HG03139 (cell line): ENCODE data around the gene GRM1.

Source experiments
- ATAC-seq: cut with Tn5 transposase; IDR thresholded peaks from one replicate; pipeline ENCODE4 v1.9.1; 2021; ENCODE audit not compliant: unreplicated experiment

The GRM1 gene

DNA sequence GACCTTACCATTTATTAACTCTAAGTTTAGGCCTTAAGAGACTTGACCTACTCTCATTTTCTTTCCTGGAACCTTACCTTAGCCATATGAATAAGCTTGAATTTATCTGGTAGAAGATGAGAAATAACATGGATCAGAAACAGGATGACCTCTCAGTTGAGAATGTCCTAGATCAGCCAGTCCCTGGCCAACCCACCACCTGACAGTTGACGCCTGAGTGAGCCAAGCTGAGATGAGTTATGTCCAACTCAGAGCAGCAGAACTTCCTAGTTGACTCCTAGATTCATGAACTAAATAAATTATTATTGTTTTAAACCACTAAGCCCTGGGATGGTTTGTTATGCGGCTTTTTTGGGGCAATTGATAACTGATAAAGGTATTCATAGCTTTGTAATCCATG lies 281.8 kb downstream of the GRM1 start:
- ATAC-seq, result no peak

DNA sequence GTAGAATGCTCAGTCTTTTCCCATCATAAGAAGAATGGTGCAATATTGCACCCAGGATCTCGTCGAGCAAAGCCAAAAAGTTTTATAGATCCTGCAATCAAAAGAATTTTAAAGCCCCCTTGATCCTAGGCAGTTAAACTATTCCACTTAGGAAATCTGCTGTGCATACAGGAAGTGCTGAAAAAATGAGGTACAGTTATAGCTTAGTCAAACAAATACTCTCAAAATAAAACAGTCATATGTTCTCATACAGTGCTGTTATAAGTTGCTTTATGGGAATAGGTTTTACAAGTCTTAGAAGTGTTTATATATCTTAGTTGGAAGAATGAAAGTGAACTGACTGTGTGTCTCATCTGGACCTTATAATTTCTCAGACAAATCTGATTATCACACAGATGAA lies 282.2 kb downstream of the GRM1 start:
- ATAC-seq, result no peak

DNA sequence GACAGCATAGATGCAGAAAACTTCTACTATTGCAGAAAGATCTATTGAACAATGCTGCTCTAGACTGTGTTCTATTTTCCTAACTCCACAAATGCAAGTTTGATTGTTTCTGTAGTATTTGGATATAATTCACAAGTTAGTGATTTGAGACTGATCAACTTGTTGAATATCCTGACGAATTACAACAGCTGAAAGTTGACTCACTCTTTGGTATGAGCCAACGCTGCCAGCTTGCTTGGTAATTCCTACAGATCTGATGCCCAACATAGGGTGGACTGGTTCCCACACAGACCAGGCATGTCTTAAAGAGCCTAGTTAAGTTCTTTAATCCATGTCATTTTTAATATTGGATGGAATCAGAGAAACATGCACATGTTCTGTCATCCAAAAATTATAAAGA lies 283.7 kb downstream of the GRM1 start:
- ATAC-seq, result no peak

DNA sequence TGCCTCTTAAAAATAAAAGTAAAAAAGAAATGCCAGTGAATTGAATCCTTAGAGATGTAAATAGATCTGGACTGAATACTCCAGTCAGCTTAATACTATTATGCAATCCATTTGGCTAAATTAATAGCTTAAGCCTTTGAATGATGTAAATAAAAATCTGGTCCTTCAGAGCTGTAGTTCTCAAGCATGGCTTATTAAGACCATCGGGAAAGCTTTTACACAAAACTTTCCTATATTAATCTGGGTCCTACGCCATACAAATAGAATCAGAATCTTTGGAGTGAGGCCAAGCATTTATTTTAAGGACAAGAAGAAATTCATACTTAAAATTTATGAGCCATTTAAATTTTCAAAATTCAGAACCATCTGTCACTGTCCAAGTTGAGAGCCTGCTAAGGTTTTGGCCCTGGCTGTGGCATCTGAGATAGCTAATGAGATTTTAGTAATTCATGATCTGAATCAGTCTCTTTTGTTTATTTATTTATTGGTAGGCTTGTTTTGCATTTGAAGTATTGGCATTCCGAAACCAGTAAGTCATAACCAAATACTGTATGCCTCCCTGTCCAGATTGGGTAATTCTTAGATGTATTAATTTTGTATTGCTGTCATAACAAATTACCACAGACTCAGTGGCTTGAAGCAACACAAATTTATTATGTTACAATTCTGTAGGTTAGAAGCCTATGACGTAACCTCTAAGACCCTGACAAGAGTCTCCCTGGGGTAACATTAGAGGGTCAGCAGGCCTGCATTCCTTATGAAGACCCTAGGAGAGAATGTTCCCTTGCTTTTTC lies 286.7 kb downstream of the GRM1 start:
- ATAC-seq, result no peak

DNA sequence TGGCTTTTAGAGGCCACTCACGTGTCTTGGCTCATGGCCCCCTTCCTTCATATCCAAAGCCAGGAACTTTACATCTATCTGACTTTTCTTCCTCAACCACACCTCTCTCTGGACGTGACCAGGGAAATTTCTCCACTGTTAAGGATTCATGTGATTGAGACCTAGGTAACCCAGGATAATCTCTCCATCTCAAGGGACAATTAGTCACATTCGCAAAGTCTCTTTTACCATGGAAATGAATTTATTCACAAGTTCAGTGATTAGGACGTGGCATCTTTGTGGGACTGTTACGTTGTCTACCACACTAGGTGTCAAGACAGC lies 287.3 kb downstream of the GRM1 start:
- no peak for ATAC-seq

DNA sequence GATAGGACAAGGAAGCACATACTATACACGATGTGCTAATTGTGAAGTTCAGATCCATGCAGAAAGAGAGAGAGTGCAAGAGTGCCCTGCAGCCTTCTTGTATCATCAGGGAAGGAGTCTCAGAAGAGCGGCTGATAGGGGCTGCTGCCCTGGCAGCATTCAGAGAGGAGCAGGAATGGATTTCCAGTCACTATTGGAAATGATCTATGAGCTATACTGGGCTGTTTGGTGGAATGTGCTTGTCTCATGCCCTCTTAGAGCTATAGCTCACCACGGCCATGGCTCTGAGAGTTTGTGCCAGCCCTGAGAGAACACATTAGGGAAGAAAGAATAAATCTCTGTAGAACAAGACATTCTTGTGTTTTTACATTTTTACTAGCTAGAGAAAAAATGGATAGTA lies 302.2 kb downstream of the GRM1 start:
- no peak for ATAC-seq

DNA sequence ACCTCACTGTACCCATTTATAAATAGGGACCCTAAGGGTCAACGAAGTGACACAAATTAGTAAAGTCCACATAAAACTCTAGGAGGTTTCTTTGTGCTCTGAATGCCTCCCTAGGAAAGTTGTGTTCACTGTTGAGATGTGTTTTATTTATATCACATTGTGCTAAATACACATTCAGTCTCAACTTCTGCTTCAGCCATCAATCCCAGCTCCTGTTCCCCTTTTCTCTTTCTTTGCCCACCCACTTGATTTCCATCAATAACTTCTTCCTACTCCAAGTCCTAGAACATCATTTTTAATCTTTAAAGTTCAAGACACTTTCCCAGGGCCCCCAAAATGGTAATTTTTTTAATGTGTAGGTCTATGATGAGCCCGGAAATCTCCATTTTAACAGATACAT lies 306.5 kb downstream of the GRM1 start:
- ATAC-seq, result no peak

DNA sequence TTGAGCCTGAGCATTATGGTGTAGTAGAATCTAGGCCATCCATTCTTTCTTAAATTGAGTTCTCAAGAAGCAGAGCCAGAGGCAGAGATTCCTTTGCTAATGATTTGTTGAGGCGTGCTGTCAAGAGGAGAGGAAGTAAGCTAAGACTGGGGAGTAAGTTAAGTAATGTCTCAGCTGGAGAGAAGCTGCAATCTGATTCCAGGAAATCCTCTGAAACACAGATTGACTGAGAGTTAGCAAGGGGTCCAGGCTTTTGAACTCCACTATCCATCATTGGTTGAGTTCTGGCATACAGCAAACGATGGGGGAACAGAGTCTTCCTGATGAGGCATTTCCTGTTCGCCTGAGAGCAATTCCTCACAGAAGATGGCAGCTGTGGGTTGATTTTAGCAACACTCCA lies 307.3 kb downstream of the GRM1 start:
- ATAC-seq, result no peak

DNA sequence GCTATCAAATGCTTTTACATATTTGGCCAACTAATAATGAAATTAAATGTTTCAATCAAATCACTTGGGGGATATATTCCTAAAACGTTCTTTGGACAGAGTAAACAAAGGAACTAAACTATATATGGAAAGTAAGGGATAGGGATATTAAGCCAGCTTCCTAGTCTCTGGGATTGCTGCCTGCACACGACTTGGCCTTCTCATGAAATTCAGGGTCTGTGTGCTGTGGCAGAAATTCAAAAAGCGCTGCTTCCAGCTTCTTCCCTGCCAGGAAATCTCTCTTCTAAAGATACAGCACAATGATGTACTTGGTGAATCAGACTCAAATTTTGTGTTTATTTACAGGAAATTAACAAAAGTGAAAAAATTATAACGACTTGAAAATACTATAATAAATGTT lies 308.5 kb downstream of the GRM1 start:
- ATAC-seq, result no peak

DNA sequence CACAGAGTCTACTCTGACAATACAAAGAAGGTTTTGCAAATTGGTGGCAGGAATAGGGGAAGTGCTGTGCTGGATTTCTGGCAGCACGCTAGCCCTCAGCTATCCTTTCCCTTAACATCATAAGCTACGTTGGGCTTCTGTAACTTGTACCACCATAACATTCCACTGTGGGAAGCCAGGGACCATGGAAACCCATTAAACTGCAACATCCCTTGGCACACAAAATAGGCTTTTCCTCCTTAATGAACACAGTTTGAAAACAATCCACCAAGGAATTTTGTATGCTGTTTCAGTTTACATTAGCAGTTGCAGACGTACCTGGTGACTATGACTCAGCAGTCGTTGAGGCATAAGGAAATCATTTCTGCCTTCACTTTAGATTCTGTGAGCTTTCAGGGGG lies 310.9 kb downstream of the GRM1 start:
- ATAC-seq, result no peak

DNA sequence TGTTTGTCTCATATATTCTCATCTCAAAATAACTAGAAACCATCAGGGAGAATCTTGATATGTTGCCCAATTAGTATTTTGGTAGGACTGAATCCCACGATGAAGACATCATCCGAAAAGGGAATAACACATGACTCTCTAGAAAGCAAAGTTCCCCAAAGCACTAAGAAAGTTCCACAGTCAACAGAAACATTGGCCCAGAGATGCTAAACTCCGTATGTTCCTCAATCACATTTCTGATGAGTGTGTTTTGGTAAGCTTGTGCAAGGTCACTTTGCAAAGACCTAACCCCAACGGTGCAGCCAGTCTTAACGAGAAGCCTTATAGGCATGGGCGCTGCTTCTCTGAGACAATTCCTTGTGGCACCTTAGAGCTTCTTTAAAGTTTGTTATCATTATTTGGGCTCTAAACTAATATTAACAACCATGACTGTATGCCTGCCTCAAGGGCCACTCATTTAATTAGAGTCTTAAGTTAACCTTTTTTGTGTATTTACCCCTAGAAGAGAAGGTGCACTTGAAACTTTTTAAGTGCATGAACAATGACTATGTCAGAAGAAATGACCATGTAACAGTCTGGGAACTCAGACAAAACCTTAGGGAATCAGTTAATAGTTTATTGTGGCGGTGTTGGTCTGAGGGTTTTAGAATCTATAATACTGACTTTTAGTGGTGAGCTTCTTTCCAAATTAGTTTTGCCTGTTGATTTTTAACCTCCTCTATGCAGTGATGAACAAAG lies 312.8 kb downstream of the GRM1 start:
- no peak for ATAC-seq

DNA sequence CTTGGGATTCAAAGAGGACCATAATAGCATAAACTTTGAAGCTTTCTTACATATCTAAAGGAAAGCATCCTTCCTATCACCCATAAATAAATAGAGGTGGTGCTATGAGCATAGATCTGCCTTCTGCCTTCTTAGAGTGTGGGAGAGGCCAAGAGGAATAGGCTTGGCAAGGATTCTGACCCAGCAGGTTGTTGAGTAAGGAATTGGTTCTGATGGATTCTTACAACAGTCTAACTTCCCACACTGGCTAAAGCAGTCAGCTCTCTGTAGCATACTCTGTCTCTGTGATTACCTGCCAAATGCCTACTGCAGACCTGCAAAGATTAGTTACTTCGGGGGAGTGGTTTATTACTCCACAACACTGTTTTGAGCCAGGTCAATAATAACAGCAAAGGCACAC lies 316.7 kb downstream of the GRM1 start:
- ATAC-seq, result no peak

DNA sequence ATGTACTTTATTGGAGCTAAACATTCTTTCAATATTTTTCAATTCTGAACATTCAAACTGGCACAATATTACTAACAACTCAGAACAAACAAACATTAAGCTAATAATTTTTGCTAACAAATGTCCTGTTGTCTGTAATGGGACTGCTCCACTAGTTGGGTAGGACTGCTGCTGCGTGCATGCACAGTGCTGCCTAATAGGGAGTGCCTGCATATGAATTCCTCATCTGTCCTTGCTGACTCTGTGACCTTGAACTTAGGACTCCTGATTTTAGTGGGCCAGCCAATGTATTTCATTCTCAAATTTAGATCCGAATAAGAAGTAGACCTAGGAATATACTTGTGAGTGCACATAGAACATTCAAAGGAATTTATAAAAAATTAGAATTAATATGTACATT lies 318.2 kb downstream of the GRM1 start:
- no peak for ATAC-seq

DNA sequence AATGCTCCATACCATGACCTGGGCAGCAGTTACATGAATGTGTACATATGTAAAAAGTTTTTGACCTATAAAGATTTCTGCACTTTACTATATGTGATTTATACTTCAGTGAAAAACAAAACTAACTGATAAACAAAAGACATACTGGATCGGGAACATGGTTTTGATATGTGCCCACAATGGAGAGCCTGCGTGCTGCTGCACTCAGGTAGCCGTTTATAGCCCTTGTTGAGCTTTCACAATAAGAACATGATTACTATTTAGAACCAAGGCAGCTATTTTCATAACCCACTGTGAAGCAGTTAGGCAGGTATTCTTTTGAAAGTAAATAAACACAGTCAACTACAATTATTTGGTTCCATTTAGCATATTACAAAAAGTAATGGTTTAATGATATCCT lies 318.8 kb downstream of the GRM1 start:
- no peak for ATAC-seq

DNA sequence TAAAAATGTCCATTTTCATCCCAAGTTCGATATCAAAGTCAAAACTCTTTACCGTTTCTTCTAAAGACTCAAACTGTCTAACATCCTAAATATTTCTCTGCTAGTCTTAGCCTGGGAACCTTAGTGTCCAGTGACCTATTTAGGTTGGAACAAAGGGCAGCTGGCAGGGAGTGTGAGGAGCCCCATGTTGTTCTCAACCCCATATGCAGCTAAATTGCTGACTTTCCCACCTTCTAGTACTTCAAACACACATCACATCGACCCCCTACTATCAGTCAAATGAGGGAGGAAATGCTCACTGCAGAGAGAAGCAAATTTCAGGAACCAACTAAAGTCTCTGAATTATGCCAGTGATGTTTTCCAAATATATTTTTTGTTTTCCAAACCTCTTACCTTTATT lies 322.2 kb downstream of the GRM1 start:
- ATAC-seq, result no peak

DNA sequence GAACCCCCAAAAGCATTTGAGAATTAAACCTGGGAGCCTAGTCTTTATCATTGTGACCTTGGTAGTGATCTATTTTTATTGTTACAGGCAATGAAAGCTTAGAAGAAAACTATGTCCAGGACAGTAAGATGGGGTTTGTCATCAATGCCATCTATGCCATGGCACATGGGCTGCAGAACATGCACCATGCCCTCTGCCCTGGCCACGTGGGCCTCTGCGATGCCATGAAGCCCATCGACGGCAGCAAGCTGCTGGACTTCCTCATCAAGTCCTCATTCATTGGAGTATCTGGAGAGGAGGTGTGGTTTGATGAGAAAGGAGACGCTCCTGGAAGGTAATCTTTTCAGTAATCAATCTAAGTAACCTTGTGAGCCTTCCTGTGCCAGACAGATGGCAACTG lies 323.3 kb downstream of the GRM1 start:
- no peak for ATAC-seq

DNA sequence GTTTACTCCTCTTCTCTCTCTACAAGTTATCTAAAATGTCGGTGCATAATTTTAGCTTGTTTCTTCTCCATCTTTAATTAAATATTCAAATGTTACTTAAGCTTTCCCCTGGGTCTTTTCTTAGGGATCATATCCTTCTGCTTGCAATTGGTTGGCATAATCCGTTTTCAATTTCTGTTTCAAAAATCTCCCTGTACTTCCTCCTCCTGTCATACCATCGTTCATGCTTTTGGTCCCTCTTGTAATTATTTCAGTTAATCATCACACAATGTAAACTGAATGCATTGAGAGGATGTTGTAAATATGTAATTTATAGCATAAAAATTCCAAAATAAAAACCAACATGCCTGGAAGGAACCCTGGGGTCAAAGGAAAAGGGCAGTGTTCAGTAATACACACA lies 325.6 kb downstream of the GRM1 start:
- no peak for ATAC-seq

DNA sequence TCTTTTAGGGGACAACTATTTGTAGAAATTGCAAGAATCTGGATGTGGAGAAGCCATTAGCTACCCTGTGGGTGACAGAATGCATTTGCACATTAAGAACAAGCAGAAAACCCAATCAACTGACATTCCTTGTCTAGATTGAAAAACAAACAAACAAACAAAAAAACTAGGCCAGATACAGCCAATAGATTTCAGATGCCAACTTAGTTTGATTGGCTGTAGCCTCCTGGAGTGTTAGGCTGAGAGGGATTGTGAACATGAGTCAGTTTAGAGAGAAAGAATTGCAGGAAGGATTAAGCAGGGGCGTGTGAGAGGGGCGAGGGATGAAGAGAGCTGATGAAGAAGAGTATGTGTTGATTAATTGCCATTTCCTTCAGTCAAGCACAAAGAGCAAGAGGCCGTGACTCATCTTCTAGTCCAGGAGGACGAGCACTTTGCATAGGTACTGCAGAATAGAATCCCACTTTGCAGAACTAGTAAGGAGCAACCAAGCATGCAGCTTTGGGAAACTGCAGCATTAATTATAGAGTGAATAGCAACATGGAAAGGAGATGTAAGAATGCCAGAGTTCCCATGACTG lies 326.7 kb downstream of the GRM1 start:
- no peak for ATAC-seq

DNA sequence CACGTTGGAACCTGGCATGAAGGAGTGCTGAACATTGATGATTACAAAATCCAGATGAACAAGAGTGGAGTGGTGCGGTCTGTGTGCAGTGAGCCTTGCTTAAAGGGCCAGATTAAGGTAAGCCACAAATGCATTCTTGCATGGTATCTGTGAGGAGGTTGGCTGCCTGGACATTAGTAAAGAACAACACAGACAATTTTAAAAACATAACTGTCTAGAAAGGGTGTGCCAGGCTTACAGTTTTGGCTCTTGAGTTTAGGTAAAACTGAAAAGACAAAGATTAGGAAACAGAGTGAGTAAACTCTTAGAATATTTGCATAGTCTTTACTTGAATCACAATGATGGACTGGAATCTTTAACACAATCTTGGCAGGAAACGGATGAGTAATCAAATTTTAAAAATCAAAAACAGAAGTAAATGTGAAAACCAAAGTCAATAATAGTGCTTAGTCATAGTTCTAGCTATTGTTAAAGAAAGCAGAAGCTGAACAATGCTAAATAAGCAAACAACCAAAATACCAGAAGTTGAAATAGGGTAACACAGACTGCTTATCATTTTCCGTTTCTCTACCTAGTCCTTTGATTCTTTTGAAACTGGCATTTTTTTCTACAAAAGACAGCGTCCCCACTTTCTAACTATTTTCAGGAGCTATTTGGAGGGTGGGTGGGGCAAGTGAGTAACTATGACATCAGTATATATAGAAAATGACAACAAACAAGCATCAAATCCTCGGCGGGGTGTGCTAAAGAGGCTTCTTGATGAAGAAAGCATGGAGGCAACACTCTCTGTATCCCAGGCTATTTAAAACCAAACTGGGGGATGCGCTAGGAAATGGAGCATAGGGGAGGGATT lies 328.9 kb downstream of the GRM1 start:
- ATAC-seq, result peak; percentile 41

DNA sequence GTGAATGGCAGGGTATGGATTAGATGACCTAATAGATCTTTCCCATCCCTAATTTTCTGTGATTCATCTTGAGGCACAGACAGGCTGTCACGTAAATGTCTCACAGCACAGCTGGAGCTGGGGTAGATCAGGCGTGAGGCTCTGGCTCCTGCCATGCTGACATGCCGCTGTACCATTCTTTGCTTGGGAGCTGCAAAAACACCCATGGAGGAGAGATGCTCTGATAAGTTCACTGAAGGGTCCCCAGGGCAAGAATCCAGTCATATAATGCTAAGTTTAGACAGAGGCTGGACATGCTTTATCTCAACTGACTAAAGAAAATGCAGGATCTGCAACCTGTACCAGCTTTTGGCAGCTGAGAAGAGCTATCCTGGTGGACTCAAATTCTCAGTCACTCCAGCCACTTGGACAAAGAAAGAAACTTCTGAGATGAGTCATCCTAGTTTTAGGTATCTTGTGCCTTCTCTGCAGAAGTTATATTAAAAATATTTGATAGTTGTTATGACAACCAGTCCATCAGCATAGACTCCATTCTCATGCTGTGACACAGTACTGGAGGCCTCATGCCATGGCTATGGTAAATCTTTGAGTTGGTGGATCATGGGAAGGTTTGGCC lies 329.7 kb downstream of the GRM1 start:
- ATAC-seq, result no peak

DNA sequence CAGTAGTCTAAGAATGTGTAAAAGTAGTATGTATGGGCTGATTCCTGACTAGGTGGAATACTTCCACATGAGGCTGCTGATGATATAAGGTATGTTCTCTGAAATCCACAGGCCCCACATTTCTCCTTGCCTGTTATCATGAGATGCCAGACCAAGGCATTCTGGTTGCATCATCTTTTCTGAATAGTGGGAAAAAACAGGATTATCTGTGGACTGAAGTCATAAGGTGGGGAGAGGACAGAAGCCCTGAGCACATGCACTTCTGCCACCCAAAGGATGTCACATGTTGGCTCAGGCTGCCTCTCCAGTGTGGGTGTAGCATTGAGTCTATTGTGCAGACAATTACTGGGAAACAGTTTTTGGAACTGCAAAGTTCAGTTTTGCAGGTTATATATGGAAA lies 330.3 kb downstream of the GRM1 start:
- no peak for ATAC-seq
